Measurements from ENCODE around the gene KIF3A.

- no peak for TF ChIP-seq POLR2AphosphoS5 (IDR thresholded peaks at IDR 0.05)
- no peak for TF ChIP-seq CTCF (IDR thresholded peaks at IDR 0.05)
- TF ChIP-seq POLR2A (IDR thresholded peaks at IDR 0.05), result no peak
These were observed 52.9 kb downstream of the KIF3A start for GRCh38 chr5:132684491-132684890.
